Middle frontal gyrus (tissue), 1 donor: ENCODE measurements around the gene PSPN.

Experiments
- DNase-seq: peaks from one replicate; pipeline ENCODE4 v3.0.0-alpha.2; 2015; ENCODE audit warnings: low spot score; ENCODE audit errors: extremely low spot score

PSPN gene

GRCh38 chr19:6326815-6327214 is 48.9 kb downstream of the PSPN start:
- no peak for DNase-seq

- DNase-seq: no peak
Observed at GRCh38 chr19:6325614-6326013, 50.1 kb downstream of the PSPN start.
